HT-29 (cell line): ENCODE measurements around the gene LRRC27. TPM values are rescaled to one million over a fixed set of nuclear protein-coding genes. Genes with fewer than 3 reads are reported as not detected.
"Not testable (repeated sequence)": the region's sequence is repeated elsewhere in the genome, so short reads cannot be mapped to it uniquely, and the experiment has no call there.

Source experiments
- DNase-seq: peaks from one replicate; pipeline ENCODE4 v3.0.0-alpha.2; 2015; ENCODE audit warnings: low spot score
- total RNA-seq: library from RNA; depleted of rRNA; stranded (reverse); fragments of >200 nt; shearing (Covaris generic); gene quantifications from 2 replicates; pipeline ENCODE4 v1.2.3, GENCODE V29; 2014

The LRRC27 gene
- total RNA-seq, 1 experiment from 2014 or later = 3.3 TPM

GRCh38 chr10:132374176-132374575, 42.2 kb downstream of the LRRC27 start:
- DNase-seq = no peak

GRCh38 chr10:132374612-132375011, 42.6 kb downstream of the LRRC27 start:
- no peak for DNase-seq

- DNase-seq = no peak
These were observed 43.3 kb downstream of the LRRC27 start for GRCh38 chr10:132375116-132375794.

GRCh38 chr10:132375795-132376297, 43.9 kb downstream of the LRRC27 start:
- DNase-seq = no peak

- DNase-seq = no peak
These were observed 44.4 kb downstream of the LRRC27 start for GRCh38 chr10:132376394-132376851.

- no peak for DNase-seq
These were observed 45.3 kb downstream of the LRRC27 start for GRCh38 chr10:132377326-132377725.

- not testable (repeated sequence) for DNase-seq
These were observed 47.0 kb downstream of the LRRC27 start for GRCh38 chr10:132379026-132379425.

- not testable (repeated sequence) for DNase-seq
These were observed 49.0 kb downstream of the LRRC27 start for GRCh38 chr10:132380986-132381385.

- DNase-seq = no peak
These were observed 49.7 kb downstream of the LRRC27 start for GRCh38 chr10:132381741-132382140.

GRCh38 chr10:132382231-132382922, 50.4 kb downstream of the LRRC27 start:
- no peak for DNase-seq

- no peak for DNase-seq
These were observed 51.1 kb downstream of the LRRC27 start for GRCh38 chr10:132383101-132383500.

GRCh38 chr10:132383751-132384196, 51.8 kb downstream of the LRRC27 start:
- DNase-seq = no peak

- DNase-seq = no peak
These were observed 52.8 kb downstream of the LRRC27 start for GRCh38 chr10:132384618-132385388.

GRCh38 chr10:132385389-132385667, 53.3 kb downstream of the LRRC27 start:
- no peak for DNase-seq

GRCh38 chr10:132385721-132386418, 53.9 kb downstream of the LRRC27 start:
- no peak for DNase-seq

- DNase-seq = no peak
These were observed 54.4 kb downstream of the LRRC27 start for GRCh38 chr10:132386419-132386831.

GRCh38 chr10:132386896-132387295, 54.9 kb downstream of the LRRC27 start:
- DNase-seq = not testable (repeated sequence)

- DNase-seq = peak; percentile 34
These were observed 55.8 kb downstream of the LRRC27 start for GRCh38 chr10:132387764-132388210.

- no peak for DNase-seq
These were observed 57.0 kb downstream of the LRRC27 start for GRCh38 chr10:132388891-132389432.

- DNase-seq = peak; percentile 33
These were observed 57.6 kb downstream of the LRRC27 start for GRCh38 chr10:132389433-132390169.
